Stimulated activated CD4-positive, alpha-beta T cell treated with anti-CD3 and anti-CD28 coated beads, Interleukin-4, amount 100 ng/mL, for 48 hours (primary cell): Measurements from ENCODE around the gene GPER1.
"Not testable (repeated sequence)": the region's sequence is repeated elsewhere in the genome, so short reads cannot be mapped to it uniquely, and the experiment has no call there.

Source experiments
- DNase-seq, 2 donors: peaks; one replicate each; pipeline ENCODE4 v3.0.0-alpha.2; 2020; ENCODE audit warnings: low read depth in 2 of 2

The GPER1 gene

DNA sequence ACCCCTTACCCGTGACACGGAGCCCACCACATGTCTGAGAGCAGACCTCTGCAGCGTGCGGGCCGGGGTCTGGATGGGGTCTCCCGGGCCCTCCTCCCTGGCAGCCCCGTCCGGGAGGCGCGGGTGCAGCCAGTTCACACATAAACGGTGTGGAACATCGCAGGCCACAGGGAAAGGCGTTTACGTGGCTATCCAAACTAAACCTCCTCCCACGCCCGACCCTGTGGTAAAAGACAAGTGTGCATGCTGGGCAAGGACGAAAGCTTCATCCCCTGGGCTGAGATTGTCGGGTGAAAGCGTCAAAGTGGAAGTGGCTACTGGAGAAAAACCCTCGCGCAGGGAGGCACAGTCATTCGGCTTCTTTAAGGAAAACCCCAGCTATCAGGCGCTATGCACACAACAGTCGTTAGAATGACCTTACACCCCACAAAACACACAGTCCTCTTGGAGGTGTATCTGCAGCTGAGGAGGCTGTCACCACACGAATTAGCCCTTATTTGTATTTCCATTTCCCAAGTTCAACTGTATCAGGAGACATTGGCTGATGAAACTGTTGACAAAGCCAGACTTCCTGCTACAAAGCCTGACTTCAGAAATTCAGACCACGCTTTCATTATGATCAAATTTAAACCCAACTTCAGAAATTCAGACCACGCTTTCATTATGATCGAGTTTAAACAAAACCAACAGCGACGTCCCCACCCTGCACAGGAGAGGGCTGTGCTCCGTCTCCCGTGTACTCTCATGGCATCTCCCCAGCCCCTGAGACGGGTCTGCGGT is 15.3 kb downstream of the GPER1 start:
- DNase-seq, result peak in 1 of 2 donors; percentile 41

DNA sequence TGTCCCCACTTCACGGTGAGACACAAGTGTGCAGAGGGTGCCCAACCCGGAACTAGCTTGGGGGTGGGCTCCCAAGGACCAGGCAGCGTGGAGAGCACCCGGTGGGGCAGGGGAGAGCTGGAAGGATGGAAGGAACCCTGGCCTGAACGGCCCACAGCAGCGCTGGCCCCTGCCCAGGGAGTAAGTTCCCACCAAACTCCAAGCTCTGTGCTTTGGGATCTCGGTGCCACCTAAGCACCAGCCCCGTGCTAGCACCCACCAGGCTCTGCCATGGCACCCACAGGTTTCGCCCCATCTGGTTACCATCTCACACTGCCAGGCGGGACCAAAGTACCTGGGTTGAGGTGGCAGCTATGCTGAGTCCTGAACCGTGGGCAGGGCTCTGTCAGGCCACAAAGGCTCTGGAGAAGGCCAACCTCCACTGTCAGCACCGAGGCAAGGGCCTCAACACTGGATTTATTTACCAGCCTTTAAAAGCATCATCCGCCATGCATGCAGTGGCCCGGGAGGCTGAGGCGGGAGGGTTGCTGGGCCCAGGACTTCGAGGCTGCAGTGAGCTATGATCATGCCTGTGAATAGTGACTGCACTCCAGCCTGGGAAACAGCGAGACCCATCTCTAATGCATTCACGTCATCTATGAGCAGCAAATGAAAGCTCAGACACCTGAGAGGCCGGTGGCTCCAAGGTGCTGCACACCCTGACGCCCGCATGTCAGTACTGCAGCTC is 16.0 kb downstream of the GPER1 start:
- DNase-seq, result no peak

DNA sequence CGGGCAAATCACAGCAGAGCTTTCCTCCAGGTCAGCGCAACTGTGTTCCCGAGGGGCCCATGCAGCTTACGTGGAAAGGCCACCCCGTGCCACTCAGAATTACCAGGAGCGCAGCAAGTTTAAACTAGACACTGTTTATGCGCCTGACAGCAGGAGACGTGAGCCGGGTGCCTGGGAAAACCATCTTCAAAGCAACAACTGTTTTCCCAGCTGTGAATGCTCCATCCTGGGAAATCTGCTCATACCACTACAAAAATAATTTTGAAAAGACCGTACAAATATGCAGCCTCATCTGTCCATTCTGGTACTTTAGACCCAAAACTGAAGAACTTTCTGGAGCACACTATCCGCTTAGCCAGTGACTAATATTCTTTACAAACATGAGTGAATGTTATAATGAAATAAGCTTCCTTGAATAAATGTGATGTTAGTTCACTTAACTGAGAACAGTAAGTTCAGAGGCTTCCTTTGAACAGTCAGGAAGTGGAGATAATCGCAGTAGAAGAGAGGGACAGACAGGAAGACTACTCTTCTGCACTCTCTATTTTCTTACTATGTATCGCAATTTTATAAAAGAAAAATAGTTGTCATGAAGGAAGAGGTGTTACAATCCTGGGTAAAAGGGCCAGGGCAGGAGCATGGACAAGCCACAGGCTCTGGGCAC is 16.7 kb downstream of the GPER1 start:
- DNase-seq, result no peak

DNA sequence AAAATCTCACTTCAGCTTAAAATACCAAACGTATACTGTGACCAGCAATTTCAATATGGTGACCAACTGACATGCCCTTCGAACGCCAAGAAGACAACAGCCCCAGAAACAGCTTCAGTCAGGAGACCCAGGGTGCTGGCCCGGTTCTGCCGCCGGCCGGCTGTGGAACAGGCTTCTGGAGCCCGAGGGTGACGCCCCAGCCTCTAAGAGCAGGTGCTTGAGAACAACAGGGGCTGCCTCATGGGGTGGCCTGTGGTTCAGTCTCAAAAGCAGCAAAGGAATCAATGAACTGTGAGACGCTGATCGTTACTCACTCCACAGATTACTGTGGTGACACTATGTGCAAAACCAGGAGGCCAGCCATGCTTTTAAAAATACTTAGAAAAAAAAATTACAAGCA is 17.3 kb downstream of the GPER1 start:
- no peak for DNase-seq

DNA sequence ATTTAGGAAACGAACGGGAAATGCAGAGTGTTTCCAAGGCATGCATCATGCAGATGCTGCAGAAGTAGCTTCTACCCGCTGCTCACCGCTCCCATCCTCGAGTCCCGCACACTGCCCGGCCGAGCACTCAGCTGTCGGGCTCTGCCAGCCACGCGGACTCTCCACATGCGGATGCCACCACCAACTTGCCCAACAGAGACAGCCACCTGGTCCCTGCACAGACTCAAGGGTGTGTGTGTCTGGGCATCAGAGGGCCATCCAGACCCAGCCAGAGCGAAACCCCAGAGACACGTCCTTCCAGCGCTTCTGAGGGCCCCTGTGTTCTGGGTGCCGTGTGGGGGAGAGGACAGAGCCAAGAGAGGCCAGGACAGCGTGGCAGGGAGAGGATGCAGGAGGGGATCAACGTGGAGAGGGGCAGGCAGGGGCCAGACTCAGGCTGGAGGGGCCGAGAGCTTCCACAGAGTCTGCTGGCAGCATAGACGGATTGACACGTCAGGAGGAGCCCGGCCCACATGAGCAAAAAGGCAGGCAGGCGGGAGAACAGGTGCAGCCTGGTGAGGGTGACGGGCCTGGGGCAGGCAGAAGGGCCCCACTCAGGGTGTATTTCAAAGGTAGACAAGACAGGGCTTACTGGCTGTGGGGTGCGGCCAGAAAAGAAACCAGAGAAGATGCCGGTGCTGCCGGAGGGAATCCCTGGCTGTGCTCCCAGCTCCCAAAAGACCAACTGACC is 18.3 kb downstream of the GPER1 start:
- DNase-seq, result no peak

DNA sequence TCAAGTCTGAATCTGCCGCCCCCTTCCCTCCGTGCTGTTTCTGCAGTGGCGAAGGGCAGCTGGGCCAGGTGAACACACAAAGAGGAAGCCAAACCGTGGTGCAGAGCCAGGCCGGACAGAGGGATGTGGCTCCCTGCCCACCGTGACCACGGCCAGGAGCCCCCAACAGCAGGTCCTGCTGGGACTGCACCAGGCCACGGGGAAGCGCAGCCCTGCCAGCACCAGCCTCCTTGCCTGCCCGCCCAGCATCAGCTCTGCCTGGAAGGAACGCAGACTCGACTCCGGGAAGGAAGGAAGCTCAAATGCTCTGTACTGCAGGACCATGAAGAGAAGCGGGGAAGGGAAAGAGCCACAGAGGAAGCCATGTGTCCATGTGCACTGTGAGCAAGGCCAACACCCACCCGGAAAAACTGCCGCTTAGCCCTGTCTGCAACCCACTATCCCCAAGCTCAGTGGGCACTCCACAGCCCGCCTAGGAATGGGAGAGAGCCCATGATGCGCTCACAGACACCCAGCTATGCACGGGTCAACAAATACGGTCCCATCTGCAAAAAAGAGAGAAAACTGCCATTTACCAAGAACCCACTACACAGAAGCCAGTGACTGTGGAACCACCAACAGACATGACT is 19.0 kb downstream of the GPER1 start:
- DNase-seq, result no peak

DNA sequence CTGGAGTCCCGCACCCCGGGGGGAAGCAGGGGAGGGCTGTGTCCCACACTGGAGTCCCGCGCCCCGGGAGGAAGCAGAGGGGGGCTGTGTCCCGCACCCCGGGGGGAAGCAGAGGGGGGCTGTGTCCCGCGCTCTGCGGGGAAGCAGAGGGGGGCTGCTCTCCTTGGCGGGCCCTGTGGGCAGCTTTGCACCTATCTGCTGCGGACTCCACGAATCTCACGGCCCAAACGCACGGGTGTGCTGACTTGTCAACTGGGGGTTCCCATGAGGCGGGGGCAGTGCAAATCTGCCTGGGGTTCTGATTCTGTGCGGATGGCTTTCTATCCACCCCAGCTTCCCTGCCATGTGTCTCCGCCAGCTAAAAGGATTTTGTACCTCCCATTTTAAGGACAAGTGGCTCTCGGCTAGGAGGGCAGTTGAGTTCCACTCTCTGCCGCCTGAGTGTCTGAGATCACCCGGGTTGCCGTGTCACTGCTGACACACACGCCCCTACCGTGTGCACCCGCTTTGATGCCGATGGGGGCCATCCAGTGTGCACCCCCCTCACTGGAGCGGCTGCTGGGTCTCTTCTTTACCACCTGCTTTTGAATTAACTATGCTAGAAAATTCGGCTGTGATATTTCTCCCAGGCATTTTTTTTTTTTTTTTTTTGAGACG is 20.5 kb downstream of the GPER1 start:
- no peak for DNase-seq

DNA sequence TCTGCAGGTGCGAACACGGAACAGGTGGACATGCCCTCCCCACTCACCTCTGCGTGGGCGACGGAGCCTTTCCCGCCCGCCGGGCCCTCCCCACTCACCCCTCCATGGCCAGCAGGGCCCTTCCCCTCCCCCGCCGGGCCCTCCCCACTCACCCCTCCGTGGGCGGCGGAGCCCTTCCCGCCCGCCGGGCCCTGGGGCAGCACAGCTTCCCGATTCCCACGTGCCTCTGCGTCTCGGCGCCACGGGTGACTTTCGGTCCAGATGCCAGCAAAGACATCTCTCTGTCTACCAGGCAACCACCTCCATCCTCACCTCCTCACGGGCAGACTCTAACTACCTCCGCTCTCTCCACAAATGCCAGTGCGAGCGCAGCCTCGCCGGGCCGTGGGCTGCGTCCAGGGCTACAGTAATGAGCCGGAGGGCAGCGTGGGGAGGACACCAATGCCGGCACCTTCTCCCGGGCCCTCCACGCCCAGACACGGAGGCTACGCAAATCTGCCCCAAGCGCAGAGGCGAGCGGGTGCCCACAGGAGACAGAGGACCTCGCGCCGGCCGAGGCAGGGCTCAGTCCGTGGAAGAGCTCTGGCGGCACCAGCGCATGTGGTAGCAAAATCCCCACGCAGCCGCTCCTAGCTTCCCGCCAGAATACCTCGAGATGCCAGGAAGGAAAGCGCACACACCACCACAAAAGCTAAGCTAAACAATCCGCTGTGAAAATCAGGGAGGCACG is 21.8 kb downstream of the GPER1 start:
- DNase-seq, result no peak

DNA sequence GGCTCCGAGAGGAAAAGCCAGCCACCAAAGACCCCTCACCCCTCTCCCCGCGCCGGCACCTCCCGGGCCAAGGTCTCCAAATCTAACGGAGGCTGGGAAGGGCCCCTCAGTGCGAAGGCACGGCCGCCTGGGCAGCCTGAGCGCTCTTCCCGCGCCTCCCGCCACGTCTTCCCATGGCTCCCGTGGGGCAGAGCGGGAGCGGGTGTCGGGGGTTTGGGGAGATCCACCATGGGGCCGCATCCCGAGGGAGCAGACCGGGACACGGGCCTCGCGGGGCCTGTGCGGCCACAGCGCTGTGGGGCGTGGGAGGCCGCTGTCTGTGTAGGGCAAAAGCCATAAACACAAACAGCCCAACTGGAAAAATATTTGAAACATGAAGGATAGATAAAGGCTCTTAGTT is 22.4 kb downstream of the GPER1 start:
- DNase-seq, result no peak

DNA sequence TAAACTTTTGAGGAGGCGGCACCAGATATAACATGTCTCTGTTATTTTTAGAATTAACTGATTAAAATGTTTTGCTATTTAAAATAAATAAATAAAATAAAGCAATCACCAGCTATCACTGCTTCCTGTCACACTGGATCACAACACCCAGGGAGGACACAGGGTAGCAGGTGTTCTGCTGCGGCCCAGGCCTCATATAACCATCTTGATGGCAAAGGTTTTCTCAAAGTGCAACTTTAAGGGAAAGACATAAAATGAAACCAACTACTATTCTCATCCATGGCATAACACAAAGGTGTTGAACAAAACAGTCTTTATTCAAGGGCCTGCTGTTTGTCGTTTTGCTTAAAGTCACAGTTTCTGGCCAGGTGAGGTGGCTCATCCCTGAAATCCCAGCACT is 23.2 kb downstream of the GPER1 start:
- DNase-seq, result no peak

DNA sequence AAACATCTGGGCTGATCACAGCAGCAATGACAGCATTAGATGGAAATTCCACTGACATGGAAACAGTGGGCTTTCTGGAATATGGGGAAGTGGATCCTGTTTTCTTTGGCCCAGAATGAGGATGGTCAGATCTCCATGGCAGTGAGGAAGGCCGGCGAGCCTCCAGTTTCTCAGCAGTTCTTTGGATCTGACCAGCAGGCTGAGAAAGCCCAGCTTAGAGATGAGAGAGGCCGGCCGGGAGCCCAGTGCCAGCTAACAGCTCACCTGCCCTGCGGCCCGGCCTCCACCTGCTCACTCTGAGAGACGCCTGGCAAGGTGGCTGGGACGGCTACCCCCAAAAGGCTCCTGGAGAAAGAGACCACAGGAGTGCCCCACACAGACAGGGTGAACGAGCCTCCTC is 24.2 kb downstream of the GPER1 start:
- DNase-seq, result no peak

DNA sequence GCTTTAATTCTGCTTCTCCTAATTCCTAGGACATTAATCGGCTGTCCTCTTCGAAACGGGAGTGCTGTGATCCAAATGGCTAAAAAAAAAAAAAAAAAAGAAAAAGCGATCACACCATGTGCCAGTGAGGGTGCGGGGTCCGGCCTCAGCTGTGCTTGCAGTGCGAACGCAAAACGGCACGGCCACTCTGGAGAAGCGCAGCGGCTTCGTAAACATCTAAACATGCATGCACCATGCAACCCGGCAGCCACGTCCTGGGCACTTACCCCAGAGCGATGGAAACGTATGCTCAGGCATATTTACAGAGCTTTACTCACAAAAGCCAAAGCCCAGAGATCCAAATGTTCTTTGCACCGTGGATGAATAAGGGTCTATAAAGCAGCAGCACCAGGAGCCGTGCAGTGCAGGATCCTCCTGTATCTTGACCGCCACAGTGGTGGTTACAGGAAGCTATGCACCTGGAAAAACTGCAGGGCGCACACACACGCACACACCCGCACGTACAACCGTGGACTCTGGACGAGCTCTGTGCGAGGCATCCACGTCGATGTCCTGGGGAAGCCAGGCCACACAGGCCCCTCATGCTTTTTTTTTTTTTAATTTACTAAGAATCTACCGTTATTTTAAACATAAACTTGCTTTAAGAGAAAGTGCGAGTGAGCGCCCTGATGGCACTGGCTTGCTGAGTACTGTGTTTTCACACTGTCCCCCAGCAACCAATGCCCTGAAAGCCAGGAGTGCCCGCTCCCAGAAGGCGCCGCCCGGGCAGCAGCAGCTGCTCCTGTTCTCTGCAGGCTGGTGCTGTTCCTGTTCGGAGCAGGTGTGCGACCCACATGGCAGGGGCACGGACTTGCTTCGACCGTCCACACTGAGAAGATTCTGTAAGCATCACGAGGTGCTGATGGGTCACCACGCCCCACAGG is 25.0 kb downstream of the GPER1 start:
- no peak for DNase-seq

DNA sequence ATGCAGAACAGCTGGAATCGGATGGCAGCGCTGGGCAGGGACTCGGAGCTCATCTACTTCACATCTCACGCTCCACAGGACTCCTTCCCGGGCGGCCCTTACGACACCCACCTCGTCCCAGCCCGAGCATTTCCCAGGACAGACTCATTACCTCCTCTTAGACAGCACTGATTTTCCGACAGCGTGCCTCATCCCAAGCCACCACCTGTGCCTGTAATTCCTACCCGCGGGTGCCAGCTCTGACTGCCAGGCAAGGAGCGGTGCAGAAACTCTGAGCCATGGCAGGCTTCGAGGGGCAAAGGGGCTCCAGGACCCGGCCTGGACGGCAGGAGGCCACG is 25.6 kb downstream of the GPER1 start:
- DNase-seq, result no peak

DNA sequence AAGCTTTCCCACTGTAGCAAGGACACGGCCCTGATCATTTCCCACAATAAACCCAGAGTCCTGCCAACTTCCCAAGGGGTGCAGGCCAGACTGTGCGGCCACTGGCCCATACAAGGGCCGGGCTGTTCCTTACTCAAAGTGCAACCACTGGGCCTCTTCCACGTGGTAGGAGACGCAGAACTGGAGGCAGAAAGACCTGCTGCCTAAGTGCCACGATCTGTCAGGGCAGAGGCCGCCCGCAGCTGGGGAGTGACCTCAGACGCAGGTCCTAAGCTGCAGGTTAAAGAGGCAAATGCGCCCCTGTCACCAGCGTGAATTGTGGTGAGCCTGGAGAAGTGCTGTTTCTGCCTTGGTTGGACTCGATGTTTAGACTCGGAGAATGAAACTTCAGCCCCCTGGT is 26.2 kb downstream of the GPER1 start:
- no peak for DNase-seq

DNA sequence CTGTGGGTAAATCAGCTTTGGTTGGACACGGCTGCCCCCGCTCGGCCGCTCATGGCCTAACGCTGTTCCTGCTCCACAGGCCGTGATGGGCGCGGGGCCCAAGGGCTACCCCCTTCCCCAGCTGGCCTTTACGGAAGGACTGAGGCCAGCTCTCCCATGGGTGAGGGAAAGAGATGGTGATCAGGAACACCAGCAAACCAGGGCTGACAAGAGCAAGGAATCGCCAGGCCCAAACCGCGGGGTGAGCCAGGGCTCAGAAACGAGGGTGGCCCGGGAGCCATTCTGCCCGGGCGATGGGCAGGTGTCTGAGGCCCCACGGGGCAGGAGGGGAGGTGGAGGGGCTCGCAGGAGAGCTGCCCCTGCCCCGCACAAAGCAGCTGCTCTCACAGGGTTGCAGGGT is 26.6 kb downstream of the GPER1 start:
- no peak for DNase-seq

DNA sequence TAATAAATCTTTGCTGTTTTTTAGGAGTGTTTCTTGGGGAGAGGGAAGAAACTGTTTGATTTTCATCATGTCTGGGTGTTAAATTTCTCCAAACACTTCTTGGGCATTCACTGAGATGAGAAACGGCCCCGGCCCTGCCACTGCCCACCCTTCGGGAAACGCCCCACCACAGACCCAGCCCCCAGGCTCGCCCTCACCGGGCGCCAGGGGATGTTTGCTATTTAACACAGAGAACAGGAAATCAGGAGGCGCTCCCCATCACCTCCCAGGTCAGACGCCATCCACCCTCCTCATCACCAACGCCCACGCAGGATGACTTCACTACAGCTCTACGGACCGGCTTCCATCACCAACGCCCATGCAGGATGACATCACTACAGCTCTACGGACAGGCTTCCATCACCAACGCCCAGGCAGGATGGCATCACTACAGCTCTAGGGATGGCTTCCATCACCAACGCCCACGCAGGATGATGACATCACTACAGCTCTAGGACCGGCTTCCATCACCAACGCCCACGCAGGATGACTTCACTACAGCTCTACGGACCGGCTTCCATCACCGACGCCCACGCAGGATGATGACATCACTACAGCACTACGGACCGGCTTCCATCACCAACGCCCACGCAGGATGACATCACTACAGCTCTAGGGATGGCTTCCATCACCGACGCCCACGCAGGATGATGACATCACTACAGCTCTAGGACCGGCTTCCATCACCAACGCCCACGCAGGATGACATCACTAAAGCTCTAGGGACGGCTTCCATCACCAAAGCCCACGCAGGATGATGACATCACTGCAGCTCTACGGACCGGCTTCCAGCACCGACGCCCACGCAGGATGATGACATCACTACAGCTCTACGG is 27.5 kb downstream of the GPER1 start:
- peak in 1 of 2 donors; percentile 35 for DNase-seq

DNA sequence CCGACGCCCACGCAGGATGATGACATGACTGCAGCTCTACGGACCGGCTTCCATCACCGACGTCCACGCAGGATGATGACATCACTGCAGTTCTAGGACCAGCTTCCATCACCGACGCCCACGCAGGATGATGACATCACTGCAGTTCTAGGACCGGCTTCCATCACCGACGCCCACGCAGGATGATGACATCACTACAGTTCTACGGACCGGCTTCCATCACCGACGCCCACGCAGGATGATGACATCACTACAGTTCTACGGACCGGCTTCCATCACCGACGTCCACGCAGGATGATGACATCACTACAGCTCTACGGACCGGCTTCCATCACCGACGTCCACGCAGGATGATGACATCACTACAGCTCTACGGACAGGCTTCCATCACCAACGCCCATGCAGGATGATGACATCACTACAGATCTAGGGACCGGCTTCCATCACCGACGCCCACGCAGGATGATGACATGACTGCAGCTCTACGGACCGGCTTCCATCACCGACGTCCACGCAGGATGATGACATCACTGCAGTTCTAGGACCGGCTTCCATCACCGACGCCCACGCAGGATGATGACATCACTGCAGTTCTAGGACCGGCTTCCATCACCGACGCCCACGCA is 28.6 kb downstream of the GPER1 start:
- not testable (repeated sequence) for DNase-seq

DNA sequence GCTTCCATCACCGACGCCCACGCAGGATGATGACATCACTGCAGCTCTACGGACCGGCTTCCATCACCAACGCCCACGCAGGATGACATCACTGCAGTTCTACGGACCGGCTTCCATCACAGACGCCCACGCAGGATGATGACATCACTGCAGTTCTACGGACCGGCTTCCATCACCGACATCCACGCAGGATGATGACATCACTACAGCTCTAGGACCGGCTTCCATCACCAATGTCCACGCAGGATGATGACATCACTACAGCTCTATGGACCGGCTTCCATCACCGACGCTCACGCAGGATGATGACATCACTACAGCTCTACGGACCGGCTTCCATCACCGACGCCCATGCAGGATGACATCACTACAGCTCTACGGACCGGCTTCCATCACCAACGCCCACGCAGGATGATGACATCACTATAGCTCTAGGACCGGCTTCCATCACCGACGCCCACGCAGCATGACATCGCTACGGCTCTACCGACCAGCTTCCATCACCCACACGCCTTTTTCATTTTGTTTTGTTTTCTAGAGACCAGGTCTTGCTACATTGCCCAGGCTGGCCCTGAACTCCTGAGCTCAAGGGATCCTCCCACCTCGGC is 29.5 kb downstream of the GPER1 start:
- no peak for DNase-seq
